Measurements from ENCODE around the gene COPB2. TPM values are rescaled to one million over a fixed set of nuclear protein-coding genes. Genes with fewer than 3 reads are reported as not detected.
"Not testable (repeated sequence)": the region's sequence is repeated elsewhere in the genome, so short reads cannot be mapped to it uniquely, and the experiment has no call there.

COPB2 gene
- polyA plus RNA-seq, 3 donors, result 45.3 to 66.5 (median 50.1) TPM

- H3K27ac ChIP-seq (ENCODE audit: low read depth, low read length), result no peak overlapping the region
- WGBS, 3 donors, result 36 to 81% (median 66%) methylated on average over 10 of the region's 10 CpGs
These were observed 1.4 kb downstream of the COPB2 start for GRCh38 chr3:139388077-139388476.

DNA sequence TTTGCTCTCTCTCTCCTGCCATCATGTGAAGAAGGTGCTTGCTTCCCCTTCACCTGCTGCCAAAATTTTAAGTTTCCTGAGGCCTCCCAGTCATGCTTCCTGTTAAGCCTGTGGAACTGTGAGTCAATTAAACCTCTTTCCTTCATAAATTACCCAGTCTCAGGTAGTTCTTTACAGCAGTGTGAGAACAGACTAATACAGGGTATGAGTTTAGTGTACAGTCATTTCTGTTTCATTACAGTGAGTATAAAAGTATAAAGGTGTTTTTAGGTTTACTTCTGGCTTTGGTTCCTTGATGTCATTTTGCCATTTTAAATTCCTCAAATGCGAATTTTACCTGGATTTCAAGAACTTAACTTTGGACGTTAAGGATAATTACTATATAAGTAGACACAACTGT is 7.2 kb downstream of the COPB2 start:
- 68 to 88% (median 86%) methylated on average over 2 of the region's 2 CpGs for WGBS, 3 donors

GRCh38 chr3:139380575-139380974 is 8.9 kb downstream of the COPB2 start:
- no peak overlapping the region for H3K27ac ChIP-seq (ENCODE audit: low read depth, low read length)
- WGBS, 3 donors, result 88 to 96% (median 92%) methylated on average over 4 of the region's 4 CpGs

More for the DNA sequence above, 7.2 kb downstream of the COPB2 start:
- not testable (repeated sequence) for H3K27ac ChIP-seq (ENCODE audit: low read depth, low read length)

DNA sequence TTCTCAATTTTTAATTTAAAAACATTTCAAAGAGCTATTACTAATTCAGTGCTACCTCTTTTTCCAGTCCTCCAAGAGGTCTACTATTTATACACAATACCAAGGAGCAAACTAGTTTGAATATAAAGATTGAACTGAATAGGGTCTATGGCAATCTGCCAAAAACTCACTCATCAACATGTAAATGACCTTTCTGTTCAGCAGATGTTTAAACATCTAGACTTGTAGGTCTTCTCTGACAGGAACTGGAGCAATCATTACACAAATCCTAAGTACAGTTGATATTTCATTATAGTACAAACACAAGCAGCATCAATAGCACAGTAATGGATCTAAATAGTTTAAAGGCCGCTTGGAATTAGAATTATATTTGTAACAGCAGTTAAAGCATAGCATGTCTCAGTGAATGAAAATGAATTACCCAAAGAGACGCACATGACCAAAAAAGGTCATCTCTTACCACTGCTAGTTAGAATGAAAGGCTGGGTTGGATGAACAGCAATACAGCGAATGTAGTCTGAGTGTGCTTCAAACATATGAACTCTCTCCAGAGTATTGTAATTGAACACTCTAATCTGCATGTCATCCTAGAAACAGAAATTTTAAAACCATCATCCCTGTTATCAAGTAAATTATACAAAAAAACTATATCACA is 10.7 kb downstream of the COPB2 start:
- H3K27ac ChIP-seq (ENCODE audit: low read depth, low read length), result no peak overlapping the region
- WGBS, 3 donors, result 87 to 93% (median 88%) methylated on average over 3 of the region's 3 CpGs

DNA sequence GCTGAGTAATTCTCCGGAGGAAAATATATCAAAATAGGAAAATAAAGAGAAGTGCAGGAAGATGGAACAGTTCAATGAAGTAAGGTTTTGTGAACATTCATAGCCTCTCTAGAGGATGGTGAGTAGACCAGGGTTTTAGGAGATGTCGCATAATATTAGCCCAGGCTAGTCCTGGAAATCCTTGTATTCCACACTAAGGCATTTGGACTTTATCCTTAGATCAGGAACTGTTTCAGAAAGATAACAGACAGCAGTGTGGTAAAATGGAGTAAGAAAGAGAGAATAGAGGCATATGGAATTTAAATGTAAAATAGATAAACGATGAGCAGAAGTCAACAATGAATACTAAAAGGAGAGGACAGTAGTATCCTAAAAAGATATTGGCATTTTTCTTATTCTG is 12.1 kb downstream of the COPB2 start:
- H3K27ac ChIP-seq (ENCODE audit: low read depth, low read length), result no peak overlapping the region

GRCh38 chr3:139374099-139374498 is 15.3 kb downstream of the COPB2 start:
- WGBS, 3 donors, result 78 to 94% (median 91%) methylated on average over 2 of the region's 2 CpGs
- H3K27ac ChIP-seq (ENCODE audit: low read depth, low read length), result no peak overlapping the region

More for the DNA sequence above, 12.1 kb downstream of the COPB2 start:
- WGBS, 3 donors, result 73 to 97% (median 97%) methylated on average over 3 of the region's 3 CpGs

DNA sequence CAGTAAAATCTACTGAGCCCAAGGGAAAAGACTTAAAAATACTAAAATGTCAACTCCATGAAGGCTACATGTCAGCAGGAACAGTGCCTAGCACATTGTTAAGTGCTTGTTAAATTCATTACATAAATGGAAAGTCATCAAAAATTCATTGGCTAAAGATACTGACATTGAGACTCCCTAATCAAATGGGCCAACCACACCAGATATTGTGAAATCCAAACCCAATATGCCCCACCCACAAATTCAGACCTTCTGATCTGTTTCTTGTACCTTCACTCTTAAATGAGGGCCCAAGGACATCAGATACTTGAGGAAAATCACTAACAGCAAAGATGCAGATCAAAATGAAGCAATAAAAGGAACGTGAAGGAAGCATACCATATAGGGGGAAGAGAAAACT is 24.9 kb downstream of the COPB2 start:
- no peak overlapping the region for H3K27ac ChIP-seq (ENCODE audit: low read depth, low read length)
- WGBS, 3 donors, result 73 to 91% (median 88%) methylated on average over 1 of the region's 1 CpG

DNA sequence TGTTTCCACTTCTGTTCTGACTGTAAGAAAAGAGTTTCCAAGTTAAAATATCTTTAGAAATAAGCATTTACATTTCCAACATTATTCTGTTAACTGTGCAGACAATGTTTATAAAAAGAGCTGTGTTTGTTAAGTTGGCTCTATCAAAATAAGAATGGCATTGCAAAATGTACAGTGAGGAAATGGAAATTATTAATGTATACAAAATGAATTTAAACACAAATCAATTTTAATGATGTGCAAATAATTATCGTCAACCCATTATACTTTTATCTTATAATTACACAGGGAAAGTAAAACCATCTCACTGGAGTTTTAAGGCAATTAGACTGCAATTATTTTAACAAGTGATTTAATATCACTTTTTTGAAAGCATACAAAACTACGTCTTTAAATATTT is 28.2 kb downstream of the COPB2 start:
- 78 to 92% (median 89%) methylated on average over 2 of the region's 2 CpGs for WGBS, 3 donors
- no peak overlapping the region for H3K27ac ChIP-seq (ENCODE audit: low read depth, low read length)

DNA sequence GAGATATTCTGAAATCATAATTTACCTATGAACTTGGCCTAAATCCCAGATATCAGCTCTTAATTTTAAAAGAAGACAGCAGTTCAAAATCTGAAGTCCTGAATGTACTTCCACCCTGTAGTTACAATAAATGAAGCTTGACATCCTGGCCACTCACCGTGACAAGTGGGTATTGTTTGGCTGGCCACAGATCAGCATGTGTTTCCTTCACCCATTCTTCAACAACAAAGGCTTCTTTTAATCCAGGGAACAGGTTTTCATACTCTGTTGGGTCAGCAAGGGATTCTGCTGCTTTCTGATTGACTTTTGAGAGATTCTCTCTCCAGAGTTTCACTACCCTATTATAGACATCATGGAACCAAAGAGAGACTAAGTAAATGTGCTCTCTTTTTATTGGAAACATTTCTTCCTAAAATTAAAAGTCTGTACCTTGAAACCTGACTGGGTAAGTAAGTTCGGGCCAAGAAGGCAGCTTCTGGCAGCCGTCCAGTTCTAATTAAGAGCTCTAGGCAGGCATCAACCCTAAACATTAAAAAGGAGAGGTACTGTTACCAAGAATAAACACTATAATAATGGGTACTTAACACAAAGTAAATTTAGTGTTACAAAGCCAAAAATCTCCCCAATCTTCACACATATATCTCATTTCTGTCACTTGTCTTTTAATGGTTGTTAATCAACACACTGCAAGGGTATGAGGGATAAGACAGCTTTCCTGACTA is 30.4 kb downstream of the COPB2 start:
- 60 to 82% (median 80%) methylated on average over 3 of the region's 3 CpGs for WGBS, 3 donors
- H3K27ac ChIP-seq (ENCODE audit: low read depth, low read length), result no peak overlapping the region

DNA sequence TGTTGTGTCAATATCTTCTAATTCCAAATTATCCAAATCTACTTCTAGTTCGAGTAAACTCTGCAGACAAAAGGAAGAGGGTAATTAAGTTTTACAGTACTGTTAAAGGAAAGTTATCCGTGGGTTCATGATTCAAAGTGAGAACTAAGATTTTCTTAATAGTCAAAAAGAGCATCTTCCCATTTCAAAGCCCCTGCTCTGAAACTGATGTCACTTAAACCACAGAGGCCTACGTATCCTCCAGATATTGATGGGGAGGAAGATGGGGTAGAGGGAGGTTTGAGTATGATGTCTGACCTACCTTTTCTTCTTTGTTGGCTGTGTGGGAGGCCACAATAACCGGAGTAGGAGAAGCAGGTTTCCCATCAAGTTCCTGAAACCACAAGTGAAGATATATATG is 31.5 kb downstream of the COPB2 start:
- WGBS, 3 donors, result 81 to 83% (median 83%) methylated on average over 4 of the region's 4 CpGs
- H3K27ac ChIP-seq (ENCODE audit: low read depth, low read length), result no peak overlapping the region

GRCh38 chr3:139355891-139356290 is 33.6 kb downstream of the COPB2 start:
- H3K27ac ChIP-seq (ENCODE audit: low read depth, low read length), result no peak overlapping the region
- 28 to 81% (median 30%) methylated on average over 1 of the region's 1 CpG for WGBS, 3 donors

DNA sequence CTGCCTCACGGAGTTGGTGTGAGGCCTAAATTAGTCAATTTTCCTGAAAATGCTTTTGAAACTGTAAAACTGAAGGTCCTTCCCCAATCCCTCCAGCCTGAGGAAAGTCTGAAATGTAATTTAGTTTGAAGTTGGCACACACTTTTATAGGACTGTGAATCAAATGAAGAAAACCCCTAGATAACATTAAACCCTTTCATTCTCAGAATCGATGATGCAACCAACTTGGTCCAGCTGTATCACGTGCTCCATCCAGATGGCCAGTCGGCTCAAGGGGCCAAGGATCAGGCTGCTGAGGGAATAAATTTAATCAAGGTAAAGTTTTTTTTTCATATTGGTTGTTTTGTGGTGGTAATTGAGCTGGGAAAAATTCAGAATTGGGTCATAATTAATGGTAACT is 34.0 kb downstream of the COPB2 start:
- H3K27ac ChIP-seq (ENCODE audit: low read depth, low read length), result no peak overlapping the region
- 47 to 65% (median 56%) methylated on average over 4 of the region's 4 CpGs for WGBS, 3 donors

- 51 to 95% (median 95%) methylated on average over 4 of the region's 4 CpGs for WGBS, 3 donors
- H3K27ac ChIP-seq (ENCODE audit: low read depth, low read length), result no peak overlapping the region
These were observed 34.8 kb downstream of the COPB2 start for GRCh38 chr3:139354661-139355060.

- H3K27ac ChIP-seq (ENCODE audit: low read depth, low read length), result no peak overlapping the region
- WGBS, 3 donors, result 57 to 85% (median 82%) methylated on average over 3 of the region's 3 CpGs
These were observed 35.4 kb downstream of the COPB2 start for GRCh38 chr3:139353920-139354556.

DNA sequence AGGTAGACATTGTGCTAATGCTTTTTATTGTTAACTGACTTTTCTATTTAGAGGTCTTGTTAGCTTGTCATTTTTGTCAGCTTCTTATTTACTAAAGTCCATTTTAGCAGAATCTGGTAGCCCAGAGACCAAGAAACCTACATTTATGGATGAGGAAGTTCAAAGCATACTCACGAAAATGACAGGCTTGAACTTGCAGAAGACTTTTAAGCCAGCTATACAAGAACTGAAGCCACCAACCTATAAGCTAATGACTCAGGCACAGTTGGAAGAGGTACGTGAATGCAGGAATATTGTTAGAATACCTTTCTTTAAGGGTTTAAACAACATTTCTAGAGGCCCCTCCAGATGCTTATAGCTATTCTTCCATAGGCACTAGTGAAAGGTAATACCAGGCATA is 42.7 kb downstream of the COPB2 start:
- 78 to 88% (median 86%) methylated on average over 2 of the region's 2 CpGs for WGBS, 3 donors
- no peak overlapping the region for H3K27ac ChIP-seq (ENCODE audit: low read depth, low read length)

GRCh38 chr3:139343895-139344856 is 45.3 kb downstream of the COPB2 start, which contains the start of gene MRPS22:
MRPS22 (plus strand) TSS chr3:139344020; CDS start chr3:139344027, 7 bp downstream.
- no peak within 1 kb of the TSS for H3K27ac ChIP-seq (ENCODE audit: low read depth, low read length)
- WGBS, 3 donors, result 0% methylated on average over 37 of the region's 37 CpGs

GRCh38 chr3:139342054-139342453 is 47.4 kb downstream of the COPB2 start:
- no peak overlapping the region for H3K27ac ChIP-seq (ENCODE audit: low read depth, low read length)

DNA sequence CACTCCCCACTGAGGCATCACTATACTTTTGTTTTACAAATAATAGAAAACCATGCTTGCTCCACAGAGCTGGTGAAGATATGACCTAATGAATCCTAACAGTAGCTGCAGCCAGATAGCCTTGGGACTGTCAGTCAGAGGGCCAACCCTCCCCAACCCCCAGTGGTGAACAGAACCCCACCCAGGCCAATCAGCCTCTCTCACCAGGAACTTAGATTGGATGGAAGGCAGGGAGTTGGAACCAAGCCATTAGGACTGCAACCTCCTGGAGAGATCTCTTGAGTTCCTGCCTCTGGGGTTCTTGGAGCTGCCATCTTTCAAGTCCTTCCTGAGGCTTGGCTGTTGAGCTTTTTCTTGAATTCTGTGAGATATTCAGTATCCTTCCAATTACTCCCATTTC is 48.7 kb downstream of the COPB2 start:
- H3K27ac ChIP-seq (ENCODE audit: low read depth, low read length), result no peak overlapping the region
